ENCODE results near the gene STXBP6. TPM values are rescaled to one million over a fixed set of nuclear protein-coding genes. Genes with fewer than 3 reads are reported as not detected.

STXBP6 gene
- total and polyA plus RNA-seq, 2 of the 13 experiments (the other 11 are each of a cell fraction or from before 2014, with no cell fraction given): 35.3 to 42.8 TPM

DNA sequence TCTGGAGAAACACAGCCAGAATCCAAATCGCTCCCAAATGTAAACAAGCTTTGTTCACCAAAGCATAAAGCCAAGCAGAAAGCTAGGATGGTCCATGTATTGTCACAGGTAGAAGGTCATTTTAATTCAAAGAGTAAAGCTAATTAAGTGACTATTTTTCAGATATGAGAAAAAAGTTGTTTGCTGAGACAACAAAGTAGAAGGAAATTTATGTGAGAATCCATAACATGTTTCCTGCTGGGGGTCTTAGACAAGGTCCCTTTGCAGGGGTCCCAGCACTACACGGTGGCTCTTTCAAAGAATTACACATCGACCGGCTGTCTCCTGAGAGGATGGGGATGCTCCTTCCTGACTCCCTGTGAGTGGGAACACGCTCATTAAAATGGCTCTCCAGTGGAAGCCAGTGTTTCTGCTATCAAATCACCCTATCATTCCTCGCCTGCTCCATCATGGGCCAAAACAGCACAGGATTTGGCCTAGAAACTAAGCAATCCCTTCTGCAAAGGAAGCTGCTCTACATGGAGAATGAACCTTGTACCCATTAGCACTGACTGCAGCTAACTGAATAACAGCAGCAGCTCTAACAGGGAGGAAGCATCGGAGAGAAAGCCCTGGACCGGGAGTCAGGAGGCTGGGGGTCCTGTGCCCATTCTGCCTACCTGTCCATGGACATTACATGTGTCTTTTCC lies 175.3 kb downstream of the STXBP6 start (continued):
- TF ChIP-seq FOXA1 (IDR thresholded peaks at IDR 0.05) (no peak), FOXA1 (CRISPR knock-in tag; IDR thresholded peaks at IDR 0.05) (no peak), KDM6A (CRISPR knock-in tag; IDR thresholded peaks at IDR 0.05; ENCODE audit: low read depth) (peak; percentile 73), SOX6 (IDR thresholded peaks at IDR 0.05) (no peak), SOX6 (CRISPR knock-in tag; IDR thresholded peaks at IDR 0.05) (peak; percentile 48), ZBTB7A (CRISPR knock-in tag; IDR thresholded peaks at IDR 0.05) (0 out of 2 replicates have a peak, but pooled peaks have one; percentile 26), THAP11 (CRISPR knock-in tag; IDR thresholded peaks at IDR 0.05) (no peak), ZNF800 (CRISPR knock-in tag; IDR thresholded peaks at IDR 0.05) (no peak), GTF2F1 (IDR thresholded peaks at IDR 0.05; ENCODE audit: low read length) (no peak), ZEB1 (IDR thresholded peaks at IDR 0.05; ENCODE audit: insufficient replicate concordance, low read depth) (no peak), ZNF550 (CRISPR knock-in tag; IDR thresholded peaks at IDR 0.05; ENCODE audit: borderline replicate concordance) (no peak; the same call in 1 of the 2 replicates), KLF6 (CRISPR knock-in tag; IDR thresholded peaks at IDR 0.05) (no peak), CREM (IDR thresholded peaks at IDR 0.05) (no peak), CREM (CRISPR knock-in tag; IDR thresholded peaks at IDR 0.05) (no peak), EZH2 (conservative IDR thresholded peaks at IDR 0.05; ENCODE audit: low read depth, low read length) (no peak), ZNF513 (CRISPR knock-in tag; conservative IDR thresholded peaks at IDR 0.05) (no peak), KLF15 (CRISPR knock-in tag; IDR thresholded peaks at IDR 0.05; ENCODE audit: borderline replicate concordance) (no peak)
- TF ChIP-seq, protein P1, sequence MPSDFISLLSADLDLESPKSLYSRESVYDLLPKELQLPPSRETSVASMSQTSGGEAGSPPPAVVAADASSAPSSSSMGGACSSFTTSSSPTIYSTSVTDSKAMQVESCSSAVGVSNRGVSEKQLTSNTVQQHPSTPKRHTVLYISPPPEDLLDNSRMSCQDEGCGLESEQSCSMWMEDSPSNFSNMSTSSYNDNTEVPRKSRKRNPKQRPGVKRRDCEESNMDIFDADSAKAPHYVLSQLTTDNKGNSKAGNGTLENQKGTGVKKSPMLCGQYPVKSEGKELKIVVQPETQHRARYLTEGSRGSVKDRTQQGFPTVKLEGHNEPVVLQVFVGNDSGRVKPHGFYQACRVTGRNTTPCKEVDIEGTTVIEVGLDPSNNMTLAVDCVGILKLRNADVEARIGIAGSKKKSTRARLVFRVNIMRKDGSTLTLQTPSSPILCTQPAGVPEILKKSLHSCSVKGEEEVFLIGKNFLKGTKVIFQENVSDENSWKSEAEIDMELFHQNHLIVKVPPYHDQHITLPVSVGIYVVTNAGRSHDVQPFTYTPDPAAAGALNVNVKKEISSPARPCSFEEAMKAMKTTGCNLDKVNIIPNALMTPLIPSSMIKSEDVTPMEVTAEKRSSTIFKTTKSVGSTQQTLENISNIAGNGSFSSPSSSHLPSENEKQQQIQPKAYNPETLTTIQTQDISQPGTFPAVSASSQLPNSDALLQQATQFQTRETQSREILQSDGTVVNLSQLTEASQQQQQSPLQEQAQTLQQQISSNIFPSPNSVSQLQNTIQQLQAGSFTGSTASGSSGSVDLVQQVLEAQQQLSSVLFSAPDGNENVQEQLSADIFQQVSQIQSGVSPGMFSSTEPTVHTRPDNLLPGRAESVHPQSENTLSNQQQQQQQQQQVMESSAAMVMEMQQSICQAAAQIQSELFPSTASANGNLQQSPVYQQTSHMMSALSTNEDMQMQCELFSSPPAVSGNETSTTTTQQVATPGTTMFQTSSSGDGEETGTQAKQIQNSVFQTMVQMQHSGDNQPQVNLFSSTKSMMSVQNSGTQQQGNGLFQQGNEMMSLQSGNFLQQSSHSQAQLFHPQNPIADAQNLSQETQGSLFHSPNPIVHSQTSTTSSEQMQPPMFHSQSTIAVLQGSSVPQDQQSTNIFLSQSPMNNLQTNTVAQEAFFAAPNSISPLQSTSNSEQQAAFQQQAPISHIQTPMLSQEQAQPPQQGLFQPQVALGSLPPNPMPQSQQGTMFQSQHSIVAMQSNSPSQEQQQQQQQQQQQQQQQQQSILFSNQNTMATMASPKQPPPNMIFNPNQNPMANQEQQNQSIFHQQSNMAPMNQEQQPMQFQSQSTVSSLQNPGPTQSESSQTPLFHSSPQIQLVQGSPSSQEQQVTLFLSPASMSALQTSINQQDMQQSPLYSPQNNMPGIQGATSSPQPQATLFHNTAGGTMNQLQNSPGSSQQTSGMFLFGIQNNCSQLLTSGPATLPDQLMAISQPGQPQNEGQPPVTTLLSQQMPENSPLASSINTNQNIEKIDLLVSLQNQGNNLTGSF (CRISPR knock-in tag; IDR thresholded peaks at IDR 0.05): no peak
- TF ChIP-seq, protein P2, sequence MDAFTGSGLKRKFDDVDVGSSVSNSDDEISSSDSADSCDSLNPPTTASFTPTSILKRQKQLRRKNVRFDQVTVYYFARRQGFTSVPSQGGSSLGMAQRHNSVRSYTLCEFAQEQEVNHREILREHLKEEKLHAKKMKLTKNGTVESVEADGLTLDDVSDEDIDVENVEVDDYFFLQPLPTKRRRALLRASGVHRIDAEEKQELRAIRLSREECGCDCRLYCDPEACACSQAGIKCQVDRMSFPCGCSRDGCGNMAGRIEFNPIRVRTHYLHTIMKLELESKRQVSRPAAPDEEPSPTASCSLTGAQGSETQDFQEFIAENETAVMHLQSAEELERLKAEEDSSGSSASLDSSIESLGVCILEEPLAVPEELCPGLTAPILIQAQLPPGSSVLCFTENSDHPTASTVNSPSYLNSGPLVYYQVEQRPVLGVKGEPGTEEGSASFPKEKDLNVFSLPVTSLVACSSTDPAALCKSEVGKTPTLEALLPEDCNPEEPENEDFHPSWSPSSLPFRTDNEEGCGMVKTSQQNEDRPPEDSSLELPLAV (CRISPR knock-in tag; conservative IDR thresholded peaks at IDR 0.05; ENCODE audit: low read depth): no peak
- TF ChIP-seq, protein P3, sequence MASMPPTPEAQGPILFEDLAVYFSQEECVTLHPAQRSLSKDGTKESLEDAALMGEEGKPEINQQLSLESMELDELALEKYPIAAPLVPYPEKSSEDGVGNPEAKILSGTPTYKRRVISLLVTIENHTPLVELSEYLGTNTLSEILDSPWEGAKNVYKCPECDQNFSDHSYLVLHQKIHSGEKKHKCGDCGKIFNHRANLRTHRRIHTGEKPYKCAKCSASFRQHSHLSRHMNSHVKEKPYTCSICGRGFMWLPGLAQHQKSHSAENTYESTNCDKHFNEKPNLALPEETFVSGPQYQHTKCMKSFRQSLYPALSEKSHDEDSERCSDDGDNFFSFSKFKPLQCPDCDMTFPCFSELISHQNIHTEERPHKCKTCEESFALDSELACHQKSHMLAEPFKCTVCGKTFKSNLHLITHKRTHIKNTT (CRISPR knock-in tag; IDR thresholded peaks at IDR 0.05): no peak

Measured in HepG2 (cell line).